HFFc6 (cell line): ENCODE data around the gene SIGLEC9. TPM values are rescaled to one million over a fixed set of nuclear protein-coding genes. Genes with fewer than 3 reads are reported as not detected.

Source experiments
- DNase-seq: peaks from one replicate; pipeline ENCODE4 v3.0.0-alpha.2; 2018
- H3K27ac Mint-ChIP-seq: 2 replicates; pipeline ENCODE4 v1.8.0; 2020; ENCODE audit warnings: mild to moderate bottlenecking, mixed read lengths
- H3K27me3 Mint-ChIP-seq: 2 replicates; pipeline ENCODE4 v1.8.0; 2021; ENCODE audit warnings: mild to moderate bottlenecking, moderate library complexity, mixed read lengths; ENCODE audit not compliant: insufficient read depth
- H3K36me3 Mint-ChIP-seq: 2 replicates; pipeline ENCODE4 v1.8.0; 2021; ENCODE audit warnings: low read depth, mixed read lengths
- H3K4me1 Mint-ChIP-seq: 2 replicates; pipeline ENCODE4 v1.8.0; 2020; ENCODE audit warnings: low read depth, mixed read lengths
- H3K4me3 Mint-ChIP-seq: 2 replicates; pipeline ENCODE4 v1.8.0; 2020; ENCODE audit warnings: mild to moderate bottlenecking, moderate library complexity, mixed read lengths
- H3K9me3 Mint-ChIP-seq: 2 replicates; pipeline ENCODE4 v1.8.0; 2020; ENCODE audit warnings: mild to moderate bottlenecking, mixed read lengths
- CTCF ChIP-seq: fragments of 200-600 bp; sonication (generic); IDR thresholded peaks from 2 replicates; pipeline ENCODE4 v1.5.0; 2021; ENCODE audit warnings: antibody characterized with exemption, mild to moderate bottlenecking
- total RNA-seq, 6 experiments: library from RNA; stranded (reverse); fragmentation: NEBNext Ultra II Directional; extraction: Animal tissue kit (Norgen Biotek cat#: 25700); gene quantifications; 2 replicates in 1 of 6; 3 replicates in 5 of 6; pipeline ENCODE4 v1.2.3, GENCODE V29; 2021

SIGLEC9 gene
- total RNA-seq, 6 experiments from 2014 or later = not detected

- Mint-ChIP-seq H3K27ac (no peak overlapping the region), H3K36me3 (no peaks in the 10 kb centered on the region), H3K27me3 (peaks cover 8% of the 10 kb centered on the region), H3K9me3 (peaks cover 7% of the 10 kb centered on the region; the same call in 1 of the 2 replicates), H3K4me3 (no peak overlapping the region), H3K4me1 (no peaks in the 10 kb centered on the region; the same call in 1 of the 2 replicates)
- TF ChIP-seq CTCF = no peak
- no peak for DNase-seq
Observed at GRCh38 chr19:51127032-51127431, 2.3 kb downstream of the SIGLEC9 start.

GRCh38 chr19:51127755-51128154, 3.0 kb downstream of the SIGLEC9 start:
- Mint-ChIP-seq H3K27ac (no peak overlapping the region), H3K27me3 (peaks cover 6% of the 10 kb centered on the region), H3K4me1 (no peaks in the 10 kb centered on the region; the same call in 1 of the 2 replicates), H3K36me3 (no peaks in the 10 kb centered on the region), H3K4me3 (no peak overlapping the region), H3K9me3 (peaks cover 13% of the 10 kb centered on the region; the same call in 1 of the 2 replicates)
- no peak for TF ChIP-seq CTCF
- no peak for DNase-seq

DNA sequence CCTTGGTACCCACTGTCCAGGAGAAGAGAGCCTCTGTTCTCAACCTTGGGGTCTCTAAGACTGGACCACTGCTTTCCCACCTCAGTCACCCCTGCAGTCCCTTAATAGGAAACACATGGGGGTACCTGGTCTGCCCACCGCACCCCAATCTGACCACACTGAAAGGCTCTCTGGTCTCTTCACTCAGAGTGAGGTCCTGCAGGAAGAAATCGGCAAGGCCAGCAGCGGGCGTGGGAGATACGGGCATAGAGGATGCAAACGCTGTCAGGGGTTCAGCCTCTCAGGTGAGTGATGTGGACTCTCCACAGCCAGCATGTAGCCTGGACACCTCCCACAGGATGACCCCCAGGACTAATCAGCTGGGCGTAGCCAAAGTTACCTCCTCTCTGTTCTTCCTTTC, 3.5 kb downstream of the SIGLEC9 start:
- Mint-ChIP-seq H3K4me3 (no peak overlapping the region), H3K27me3 (peaks cover 6% of the 10 kb centered on the region), H3K36me3 (no peaks in the 10 kb centered on the region), H3K27ac (no peak overlapping the region), H3K4me1 (no peaks in the 10 kb centered on the region), H3K9me3 (peaks cover 13% of the 10 kb centered on the region; the same call in 1 of the 2 replicates)
- TF ChIP-seq CTCF = no peak
- no peak for DNase-seq

DNA sequence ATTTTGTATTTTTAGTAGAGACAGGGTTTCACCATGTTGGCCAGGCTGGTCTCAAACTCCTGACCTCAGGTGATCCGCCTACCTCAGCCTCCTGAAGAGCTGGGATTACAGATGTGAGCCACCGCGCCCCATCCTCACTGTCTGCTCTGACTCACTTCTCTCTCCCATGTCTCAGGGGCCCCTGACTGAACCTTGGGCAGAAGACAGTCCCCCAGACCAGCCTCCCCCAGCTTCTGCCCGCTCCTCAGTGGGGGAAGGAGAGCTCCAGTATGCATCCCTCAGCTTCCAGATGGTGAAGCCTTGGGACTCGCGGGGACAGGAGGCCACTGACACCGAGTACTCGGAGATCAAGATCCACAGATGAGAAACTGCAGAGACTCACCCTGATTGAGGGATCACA, 5.0 kb downstream of the SIGLEC9 start:
- TF ChIP-seq CTCF = no peak
- no peak overlapping the region for H3K27ac Mint-ChIP-seq
- H3K4me3 Mint-ChIP-seq = no peak overlapping the region
- H3K9me3 Mint-ChIP-seq = peaks cover 15% of the 10 kb centered on the region; the same call in 1 of the 2 replicates
- peaks cover 3% of the 10 kb centered on the region for H3K27me3 Mint-ChIP-seq
- H3K36me3 Mint-ChIP-seq = no peaks in the 10 kb centered on the region
- no peaks in the 10 kb centered on the region for H3K4me1 Mint-ChIP-seq
- no peak for DNase-seq

DNA sequence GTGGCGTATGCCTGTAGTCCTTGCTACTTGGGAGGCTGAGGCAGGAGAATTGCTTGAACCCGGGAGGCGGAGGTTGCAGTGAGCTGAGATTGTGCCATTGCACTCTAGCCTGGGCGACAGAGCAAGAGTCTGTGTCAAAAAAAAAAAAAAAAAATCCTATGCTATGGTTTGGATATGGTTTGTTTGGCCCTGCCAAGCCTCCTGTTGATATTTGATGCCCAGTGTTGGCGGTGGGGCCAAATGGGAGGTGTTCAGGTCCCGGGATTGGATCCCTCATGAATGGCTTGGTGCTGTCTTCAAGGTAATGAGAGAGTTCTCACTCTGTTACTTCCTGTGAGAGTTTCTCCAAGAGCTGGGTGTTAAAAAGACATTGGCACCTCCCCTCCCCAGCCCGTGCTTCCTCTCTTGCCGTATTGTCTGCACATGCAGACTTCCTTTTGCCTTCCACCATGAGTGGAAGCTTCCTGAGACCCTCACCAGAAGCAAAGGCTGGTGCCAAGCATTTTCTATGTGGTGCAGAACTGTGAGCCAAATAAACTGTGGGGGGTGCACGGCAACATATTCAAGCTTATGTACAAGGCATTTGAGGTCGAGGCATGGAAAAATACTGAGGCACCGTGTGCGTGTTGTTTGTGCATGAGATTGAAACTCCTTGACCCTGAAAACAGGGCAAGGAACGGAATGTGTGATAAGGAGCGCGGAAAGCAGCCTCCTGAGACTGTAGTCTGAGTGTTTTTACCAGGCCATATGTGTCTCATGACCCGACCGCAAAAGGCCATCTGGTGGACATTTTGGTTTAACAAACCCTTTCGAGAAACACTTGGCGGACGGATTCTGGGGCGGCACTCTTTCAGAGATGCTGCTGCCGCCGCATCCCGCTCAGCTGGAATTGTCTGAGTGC, 7.3 kb downstream of the SIGLEC9 start:
- peaks cover 19% of the 10 kb centered on the region; the same call in 1 of the 2 replicates for H3K9me3 Mint-ChIP-seq
- no peak for TF ChIP-seq CTCF

More for the DNA sequence above, 7.3 kb downstream of the SIGLEC9 start:
- Mint-ChIP-seq H3K36me3 (no peaks in the 10 kb centered on the region), H3K27ac (no peak overlapping the region), H3K4me3 (no peak overlapping the region), H3K4me1 (no peaks in the 10 kb centered on the region), H3K27me3 (peaks cover 2% of the 10 kb centered on the region; the same call in 1 of the 2 replicates)
- DNase-seq = no peak
